Measurements from ENCODE around the gene GALNT2.

GALNT2 gene

GRCh38 chr1:230102046-230102445 is 35.0 kb downstream of the GALNT2 start:
- TF ChIP-seq CTCF (IDR thresholded peaks at IDR 0.05; ENCODE audit: low read depth, low read length), result no peak

GRCh38 chr1:230102472-230102871 is 35.4 kb downstream of the GALNT2 start:
- TF ChIP-seq CTCF (IDR thresholded peaks at IDR 0.05; ENCODE audit: low read depth, low read length), result no peak
- no peak for DNase-seq (ENCODE audit: low read depth in 2 of 2)
- no peak overlapping the region for H3K4me3 ChIP-seq (replicated peaks in 1 of 2; ENCODE audit: low read depth in 2 of 2, low read length in 2 of 2)

More at GRCh38 chr1:230102046-230102445, 35.0 kb downstream of the GALNT2 start:
- no peak overlapping the region for H3K4me3 ChIP-seq (replicated peaks in 1 of 2; ENCODE audit: low read depth in 2 of 2, low read length in 2 of 2)
- no peak for DNase-seq (ENCODE audit: low read depth in 2 of 2)

- DNase-seq (ENCODE audit: low read depth in 2 of 2), result peak; percentile 41 to 54
- TF ChIP-seq CTCF (IDR thresholded peaks at IDR 0.05; ENCODE audit: low read depth, low read length), result no peak
- H3K4me3 ChIP-seq (replicated peaks in 1 of 2; ENCODE audit: low read depth in 2 of 2, low read length in 2 of 2), result no peak overlapping the region
Observed at GRCh38 chr1:230103306-230104173, 36.5 kb downstream of the GALNT2 start.

- no peak for TF ChIP-seq CTCF (IDR thresholded peaks at IDR 0.05; ENCODE audit: low read depth, low read length)
- H3K4me3 ChIP-seq (replicated peaks in 1 of 2; ENCODE audit: low read depth in 2 of 2, low read length in 2 of 2), result peak overlapping the region in 1 of 2 donors; percentile 9
- DNase-seq (ENCODE audit: low read depth in 2 of 2), result peak; percentile 99 to 100
Observed at GRCh38 chr1:230104395-230105244, 37.6 kb downstream of the GALNT2 start.

GRCh38 chr1:230105245-230105753 is 38.3 kb downstream of the GALNT2 start:
- TF ChIP-seq CTCF (IDR thresholded peaks at IDR 0.05; ENCODE audit: low read depth, low read length), result no peak
- H3K4me3 ChIP-seq (replicated peaks in 1 of 2; ENCODE audit: low read depth in 2 of 2, low read length in 2 of 2), result peak overlapping the region in 1 of 2 donors; percentile 9
- DNase-seq (ENCODE audit: low read depth in 2 of 2), result no peak

- TF ChIP-seq CTCF (IDR thresholded peaks at IDR 0.05; ENCODE audit: low read depth, low read length), result no peak
- peak; percentile 90 to 94 for DNase-seq (ENCODE audit: low read depth in 2 of 2)
- H3K4me3 ChIP-seq (replicated peaks in 1 of 2; ENCODE audit: low read depth in 2 of 2, low read length in 2 of 2), result no peak overlapping the region
Observed at GRCh38 chr1:230105754-230106625, 39.0 kb downstream of the GALNT2 start.
